Suppressor macrophage treated with lipopolysaccharide for 1 hour (primary cell): ENCODE data around the gene COG5.
"Not testable (repeated sequence)": the region's sequence is repeated elsewhere in the genome, so short reads cannot be mapped to it uniquely, and the experiment has no call there.

Source experiments
- DNase-seq, 3 donors: peaks; one replicate each; pipeline ENCODE4 v3.0.0-alpha.2; 2020 to 2022

COG5 gene

DNA sequence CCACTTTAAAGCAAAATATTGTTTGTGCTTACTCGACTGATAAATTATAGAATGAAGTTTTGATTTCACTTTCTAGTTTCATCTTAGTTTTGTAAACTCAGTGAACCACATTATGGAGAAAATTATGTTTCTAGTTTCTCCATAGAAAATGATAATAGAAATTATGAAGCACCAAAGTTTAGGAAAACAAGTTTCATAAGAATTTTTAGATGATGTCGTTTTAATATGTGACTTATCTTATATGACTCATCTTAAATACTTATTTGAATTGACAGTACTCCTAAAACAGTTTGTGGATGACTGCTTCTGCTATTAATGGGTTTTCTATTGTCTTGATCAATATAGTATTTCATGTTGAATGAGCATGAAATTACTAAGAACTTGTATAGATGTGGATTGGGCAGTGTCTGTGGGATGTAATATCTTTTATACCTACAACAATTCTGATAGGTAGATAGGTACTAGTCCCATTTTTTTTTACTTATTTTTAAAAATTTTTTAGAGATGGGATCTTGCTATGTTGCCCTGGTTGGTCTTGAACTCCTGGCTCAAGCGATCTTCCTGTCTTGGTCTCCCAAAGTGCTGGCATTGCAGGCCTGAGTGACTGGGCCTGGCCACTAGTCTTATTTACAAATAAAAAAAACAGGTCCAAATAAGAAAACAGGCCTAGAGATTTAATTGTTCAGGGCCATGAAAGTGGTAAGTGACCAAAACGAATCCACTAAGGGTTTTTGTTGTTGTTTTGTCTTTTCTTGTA lies 391.3 kb downstream of the COG5 start:
- peak in 2 of 3 donors; percentile 37 to 72 for DNase-seq

DNA sequence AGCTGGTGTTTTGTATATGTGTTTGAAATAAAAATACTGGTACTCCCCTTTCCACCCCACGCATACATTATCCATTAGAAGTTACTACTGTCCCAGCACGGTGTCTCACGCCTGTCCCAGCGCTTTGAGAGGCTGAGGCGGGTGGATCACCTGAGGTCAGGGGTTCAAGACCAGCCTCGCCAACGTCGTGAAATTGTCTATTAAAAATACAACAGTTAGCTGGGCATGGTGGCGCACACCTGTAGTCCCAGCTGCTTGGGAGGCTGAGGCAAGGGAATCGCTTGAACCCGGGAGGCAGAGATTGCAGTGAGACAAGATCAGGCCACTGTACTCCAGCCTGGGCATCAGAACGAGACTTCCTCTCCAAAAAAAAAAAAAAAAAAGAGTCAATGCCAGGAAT lies 392.2 kb downstream of the COG5 start:
- DNase-seq: no peak

DNA sequence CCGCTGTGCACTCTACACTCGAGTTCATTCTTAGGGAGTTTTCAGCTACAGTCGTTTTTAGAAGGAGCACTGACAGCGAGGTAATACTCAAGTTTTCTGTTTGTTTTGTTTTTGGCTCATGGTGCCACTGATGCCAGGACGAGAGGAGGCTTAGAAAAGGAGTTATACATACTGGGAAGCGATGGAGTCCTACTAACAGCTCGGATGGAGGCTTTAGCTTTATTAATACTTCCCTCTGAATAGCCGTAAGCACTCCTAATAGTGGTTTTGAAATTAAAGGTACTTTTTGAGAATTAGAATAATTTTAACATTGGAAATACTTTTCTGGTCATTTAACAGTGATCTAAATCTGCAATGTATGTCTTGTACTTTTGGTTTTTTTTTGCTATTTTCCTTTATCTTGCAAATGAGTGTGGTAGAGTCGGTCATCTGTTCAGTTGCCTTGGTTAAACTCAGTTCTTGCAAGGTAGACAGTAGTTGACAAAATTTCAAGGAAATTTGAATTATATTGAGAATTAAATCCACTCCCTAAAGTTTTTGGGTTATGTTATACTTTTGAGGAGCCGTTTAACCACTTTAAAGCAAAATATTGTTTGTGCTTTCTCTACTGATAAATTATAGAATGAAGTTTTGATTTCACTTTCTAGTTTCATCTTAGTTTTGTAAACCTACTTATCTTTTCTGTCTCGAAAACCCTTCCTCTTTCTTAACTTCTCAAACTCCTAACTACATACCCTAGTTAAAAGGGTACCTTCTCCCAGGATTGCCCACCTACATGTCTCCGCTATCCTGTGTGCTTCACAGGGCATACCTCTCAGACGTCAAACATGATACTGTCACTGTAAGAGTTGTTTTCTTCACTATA lies 393.4 kb downstream of the COG5 start:
- DNase-seq: peak; percentile 9 to 52 (median 21)

DNA sequence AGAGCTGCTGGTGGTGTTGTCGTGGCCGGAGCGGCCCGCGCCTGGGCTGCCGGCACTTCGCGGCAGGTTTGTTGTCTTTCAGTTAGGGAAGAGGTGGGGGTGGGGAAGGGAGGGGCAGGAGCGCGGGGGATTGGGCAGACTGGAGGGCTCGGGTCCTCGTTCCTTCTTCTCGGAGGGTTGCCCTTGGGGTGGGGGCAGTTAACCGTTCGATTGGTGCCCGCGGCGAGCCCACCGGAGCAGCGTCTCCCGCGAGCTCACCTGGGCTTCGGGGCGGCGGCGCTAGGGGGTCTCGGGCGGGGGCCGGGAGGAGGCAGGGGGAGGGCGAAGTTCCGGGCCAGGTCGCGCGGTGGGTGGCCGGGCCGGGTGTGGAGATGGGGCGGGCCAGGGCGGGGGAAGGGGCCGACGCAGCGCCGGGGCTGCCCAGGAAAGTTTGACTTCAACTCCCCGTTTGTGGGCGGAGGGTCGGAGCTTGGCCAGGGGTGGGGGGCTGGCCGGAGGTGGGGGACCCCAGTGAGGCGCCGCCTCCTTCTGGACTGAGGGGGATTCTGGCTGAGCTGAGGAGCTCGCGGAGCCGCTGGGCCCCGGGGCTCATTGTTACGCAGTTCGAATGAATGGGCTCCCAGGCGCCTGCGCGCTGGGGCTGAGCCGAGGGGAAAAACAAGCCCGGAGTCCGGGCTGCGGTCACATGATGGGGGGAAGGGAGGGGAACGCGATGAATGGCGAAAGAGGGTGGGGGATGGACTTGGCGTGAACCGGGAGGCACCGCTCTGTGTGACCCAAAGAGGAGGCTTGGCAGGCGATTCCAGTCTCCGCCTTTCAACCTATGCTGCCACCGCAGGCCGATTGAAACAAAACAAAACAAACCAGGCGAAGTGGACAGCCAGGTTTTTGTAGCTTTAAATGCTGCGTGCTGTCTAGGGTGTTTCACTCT lies 394.3 kb downstream of the COG5 start:
- peak; percentile 96 to 99 (median 98) for DNase-seq

DNA sequence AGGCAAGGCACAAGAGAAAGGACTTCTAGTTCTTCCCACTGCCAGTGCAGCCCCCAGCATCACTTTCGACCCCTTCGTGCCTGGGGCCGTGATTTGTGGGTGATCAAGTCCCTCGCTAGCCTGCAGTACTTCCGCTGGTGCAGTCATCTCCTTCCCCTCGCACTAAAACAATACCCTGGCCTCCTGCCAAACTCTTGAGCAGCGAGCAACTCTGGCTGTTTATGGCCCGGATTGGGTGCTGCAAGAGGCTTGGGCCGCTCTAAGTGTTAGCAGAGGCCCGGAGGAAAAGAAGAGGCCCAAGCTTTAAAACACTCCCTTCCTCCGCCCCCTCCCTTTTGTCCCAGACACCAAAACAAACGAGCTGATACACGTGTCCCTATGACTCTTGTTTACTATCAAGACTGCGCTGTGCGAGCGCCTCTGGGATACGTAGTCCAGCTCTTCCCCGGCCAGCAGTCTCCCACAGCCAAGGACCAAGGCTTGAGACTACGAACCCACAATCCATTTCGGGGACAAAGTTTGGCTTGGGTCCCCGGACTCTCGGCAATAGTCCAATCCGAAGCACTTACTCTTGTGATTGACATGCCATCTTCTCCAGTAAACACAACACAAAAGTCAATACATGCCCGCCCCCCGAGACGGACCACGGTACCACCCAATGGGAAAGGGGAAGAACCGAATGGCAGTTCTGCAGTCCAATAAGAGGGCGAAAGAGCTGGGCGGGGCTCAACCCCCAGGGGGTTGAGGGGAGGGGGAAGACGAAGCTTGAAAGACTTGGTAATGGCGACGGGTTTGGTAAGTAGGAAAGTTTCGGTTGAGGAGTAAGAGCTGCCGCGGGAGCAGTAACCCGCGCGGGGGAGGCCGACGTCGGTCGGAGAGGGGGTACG lies 395.2 kb downstream of the COG5 start, which contains the start of gene HBP1:
Gene HBP1, plus strand, starts transcription at position 771 of the 887 bp plus-strand sequence. CDS start 10,891 bp downstream, outside the sequence.
- DNase-seq: peak; percentile 98 to 100 (median 99)

DNA sequence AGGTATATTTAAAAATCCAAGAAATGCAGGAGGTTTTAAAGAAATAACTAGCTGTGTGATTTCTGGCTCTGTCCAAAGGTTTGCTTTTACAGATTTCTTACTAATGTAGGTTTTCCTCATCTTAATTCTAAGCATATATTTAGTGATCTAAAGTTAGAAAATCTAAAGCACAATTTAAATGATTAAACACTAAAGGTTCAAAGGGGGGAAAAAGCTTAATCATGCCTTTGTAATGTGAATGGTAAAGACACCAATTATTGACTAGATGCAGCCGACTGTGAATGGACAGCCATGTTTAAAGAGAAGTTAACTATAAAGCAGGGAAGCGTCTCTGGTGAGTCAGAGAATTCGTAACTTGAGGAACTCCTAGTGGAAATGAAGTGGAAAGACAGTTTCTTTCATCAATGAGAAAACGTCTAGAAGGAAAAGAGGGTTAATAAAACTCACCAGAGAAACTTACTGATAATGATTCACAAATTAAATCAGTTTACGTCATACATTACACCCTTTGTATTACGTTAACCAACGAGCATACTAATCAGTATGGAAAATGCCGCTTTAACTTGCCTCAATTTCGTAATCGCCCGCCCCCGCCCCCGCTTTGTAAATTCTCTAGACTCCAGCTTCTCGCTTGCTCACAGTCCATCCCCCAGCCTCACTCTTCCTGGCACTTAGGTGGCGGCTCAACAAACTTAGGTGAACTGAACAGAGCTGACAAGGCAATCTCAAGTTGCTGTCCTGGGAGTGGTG lies 396.1 kb downstream of the COG5 start:
- peak; percentile 94 to 97 (median 96) for DNase-seq

DNA sequence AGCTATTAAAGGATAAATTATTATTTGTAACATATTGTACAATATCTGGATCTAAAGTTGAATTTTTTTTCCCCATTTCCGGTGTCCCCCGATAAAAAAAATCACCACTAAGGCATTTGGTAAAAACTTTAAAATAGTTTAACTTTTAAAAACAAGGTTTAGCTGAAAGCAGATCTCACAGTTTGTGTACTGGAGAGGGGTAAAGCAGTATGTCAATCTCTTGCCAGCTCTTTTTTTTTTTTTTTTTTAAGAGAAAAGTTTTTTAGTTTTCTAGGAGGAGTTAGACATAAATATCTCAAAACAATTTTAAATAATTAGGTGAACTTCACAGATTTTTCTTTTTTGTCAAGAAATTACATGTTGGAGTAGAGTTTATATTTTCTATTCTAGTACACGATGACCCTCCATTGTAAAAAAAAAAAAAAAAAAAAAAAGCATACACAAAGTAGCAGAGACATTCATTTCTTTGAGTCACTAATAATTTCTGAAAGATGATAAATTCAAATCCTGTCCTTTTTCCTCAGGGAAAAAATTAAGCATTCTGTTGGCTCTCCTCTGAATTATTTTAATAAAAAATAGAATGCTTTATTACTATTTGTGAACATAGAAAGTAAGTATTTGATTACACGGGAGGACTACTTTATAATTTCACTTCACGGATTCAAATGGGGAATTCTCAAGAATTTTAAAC lies 396.8 kb downstream of the COG5 start:
- peak in 1 of 3 donors; percentile 10 for DNase-seq

DNA sequence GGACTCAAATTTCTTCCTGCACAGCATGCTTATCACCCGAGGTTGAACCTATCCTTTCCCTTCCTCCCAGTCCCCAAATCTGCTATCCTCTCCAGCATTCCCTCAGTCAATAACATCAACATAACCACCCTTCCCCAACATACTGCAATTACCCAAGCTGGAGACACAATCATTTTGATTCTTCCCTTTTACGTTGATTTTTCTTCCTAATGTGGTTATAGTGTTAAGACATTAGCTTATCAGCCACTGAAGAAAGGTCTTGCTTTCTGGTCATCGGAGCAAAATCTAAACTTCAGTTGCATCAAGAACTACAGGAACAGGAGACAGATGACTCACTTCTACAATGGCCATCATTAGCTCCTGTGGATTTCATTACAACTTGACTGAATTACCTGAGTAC lies 398.4 kb downstream of the COG5 start:
- no peak for DNase-seq

DNA sequence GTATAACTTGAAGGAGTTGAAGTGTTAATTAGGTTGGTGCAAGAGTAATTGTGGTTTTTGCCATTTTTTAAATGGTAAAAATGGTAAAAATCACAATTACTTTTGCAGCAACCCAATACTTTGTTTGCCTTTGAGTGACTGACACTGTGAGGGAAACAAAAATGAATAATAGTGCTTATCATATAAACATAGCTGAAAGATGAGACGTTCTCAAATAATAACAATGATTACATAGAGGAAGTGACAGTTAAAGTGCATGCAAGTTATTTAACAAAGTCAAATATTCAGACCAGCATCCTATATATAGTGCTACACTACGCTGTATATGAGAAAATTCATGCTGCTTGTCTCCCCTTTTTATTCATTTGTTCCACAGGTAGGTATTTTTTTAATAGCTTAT lies 399.6 kb downstream of the COG5 start:
- DNase-seq: no peak

DNA sequence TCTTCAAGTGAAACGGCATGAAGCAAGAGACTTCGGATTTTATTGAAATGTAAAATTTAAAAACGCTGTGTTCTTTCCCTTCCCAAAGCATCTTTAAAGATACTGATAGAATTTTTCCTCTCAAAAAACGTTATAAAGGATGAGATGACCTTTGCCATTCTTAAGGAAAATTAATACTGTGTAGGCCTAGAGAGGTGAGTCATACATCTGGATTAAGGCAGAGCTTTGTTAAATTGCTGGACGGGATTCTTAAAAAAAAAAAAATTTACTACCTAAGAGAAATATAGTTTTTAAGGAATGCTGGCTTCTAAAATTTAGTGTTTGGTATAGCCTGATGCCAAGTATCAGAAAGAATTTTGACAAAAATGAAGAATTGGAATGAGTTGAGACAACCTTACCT lies 401.2 kb downstream of the COG5 start:
- DNase-seq: no peak

DNA sequence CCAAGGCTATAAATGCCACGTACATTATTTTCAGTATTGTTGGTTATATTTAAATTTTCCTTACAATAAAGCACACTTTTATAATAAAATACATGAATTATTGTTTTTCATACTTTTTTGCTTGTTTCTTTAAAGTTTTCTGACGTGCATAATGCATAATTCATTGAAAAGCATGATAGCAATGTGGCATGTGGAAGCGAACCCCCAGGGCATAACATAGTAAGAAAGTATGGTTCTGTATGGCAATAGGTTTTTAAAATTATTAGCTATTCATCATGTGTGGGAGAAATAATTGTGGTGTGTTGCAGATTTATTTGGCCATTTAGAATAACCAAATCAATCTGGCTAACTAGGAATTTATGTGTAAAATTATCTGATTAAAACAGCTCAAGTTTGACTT lies 402.3 kb downstream of the COG5 start:
- DNase-seq: no peak

DNA sequence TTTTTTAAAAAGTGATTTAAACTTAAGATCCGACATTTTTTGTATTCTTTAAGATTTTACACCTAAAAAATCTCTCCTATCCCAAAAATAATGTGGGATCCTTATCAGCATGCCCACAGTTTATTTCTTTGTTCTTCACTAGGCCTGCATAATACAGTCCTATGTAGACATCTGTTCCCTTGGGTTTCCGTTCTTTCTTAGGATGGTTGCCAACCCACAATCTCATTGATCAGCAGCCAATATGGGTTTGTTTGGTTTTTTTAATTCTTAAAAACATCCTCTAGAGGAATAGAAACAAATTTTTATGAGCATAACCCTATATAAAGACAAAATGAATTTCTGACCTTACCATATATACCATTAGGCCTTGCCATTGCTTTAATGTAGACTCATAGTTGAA lies 403.3 kb downstream of the COG5 start:
- no peak for DNase-seq

DNA sequence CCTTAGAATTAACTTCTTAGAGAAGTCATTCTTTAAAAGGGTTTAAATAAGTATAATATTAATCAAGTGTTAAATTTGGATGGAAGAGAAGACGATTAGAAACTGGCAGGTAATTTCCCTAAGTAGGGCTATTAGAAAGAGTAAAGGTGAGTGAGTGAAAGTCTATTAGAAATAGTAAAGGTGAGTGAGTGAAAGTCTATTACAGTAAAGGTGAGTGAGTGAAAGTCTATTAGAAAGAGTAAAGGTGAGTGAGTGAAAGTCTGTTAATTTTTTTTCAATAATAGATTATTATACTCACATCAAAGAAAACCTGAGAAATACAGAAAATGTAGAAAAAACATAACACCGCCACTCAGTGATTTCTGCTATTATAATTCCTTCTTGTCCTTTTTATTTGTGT lies 405.7 kb downstream of the COG5 start:
- DNase-seq: no peak

DNA sequence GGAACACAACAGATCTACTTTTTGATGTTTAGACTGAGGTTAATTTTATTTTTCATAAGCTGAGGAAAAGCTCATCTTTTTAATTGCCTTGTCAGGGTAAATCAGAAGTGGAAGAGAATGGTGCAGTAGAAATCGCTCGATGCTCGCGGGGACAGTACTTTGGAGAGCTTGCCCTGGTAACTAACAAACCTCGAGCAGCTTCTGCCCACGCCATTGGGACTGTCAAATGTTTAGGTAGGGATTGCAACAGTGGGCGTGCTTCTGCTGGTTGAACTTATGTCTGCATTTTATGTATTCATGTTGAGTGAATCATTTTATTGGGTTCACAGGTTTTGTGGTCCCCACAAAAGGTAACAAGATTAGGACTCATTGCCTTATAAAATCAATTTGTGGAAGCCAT lies 406.6 kb downstream of the COG5 start:
- no peak for DNase-seq

DNA sequence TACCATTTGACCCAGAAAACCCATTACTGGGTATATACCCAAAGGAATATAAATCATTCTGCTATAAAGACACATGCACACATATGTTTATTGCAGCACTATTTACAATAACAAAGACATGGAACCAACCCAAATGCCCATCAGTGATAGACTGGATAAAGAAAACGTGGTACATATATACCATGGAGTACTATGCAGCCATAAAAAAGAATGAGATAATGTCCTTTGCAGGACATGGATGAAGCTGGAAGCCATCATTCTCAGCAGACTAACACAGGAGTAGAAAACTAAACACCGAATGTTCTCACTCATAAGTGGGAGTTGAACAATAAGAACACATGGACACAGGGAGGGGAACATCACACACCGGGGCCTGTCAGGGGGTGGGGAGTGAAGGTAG lies 408.0 kb downstream of the COG5 start:
- DNase-seq: not testable (repeated sequence)

DNA sequence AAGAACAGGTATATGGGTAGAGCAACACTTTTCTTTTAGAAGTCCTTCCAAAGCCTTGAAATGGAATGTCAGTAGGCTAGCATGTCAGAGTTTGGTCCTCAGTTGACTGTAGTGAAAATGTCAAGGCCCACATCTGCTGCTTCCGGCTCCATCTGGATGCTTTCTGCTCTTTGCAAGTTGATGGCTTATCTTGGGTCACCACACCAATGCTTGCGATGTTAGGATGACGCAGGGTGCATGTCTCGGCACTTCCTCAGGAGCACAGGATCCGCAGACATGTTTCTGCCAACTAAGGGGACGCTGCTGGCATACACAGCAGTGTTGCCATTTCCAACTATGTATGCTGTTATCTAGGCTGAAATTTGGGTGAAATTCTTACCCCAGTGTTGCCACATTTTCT lies 408.9 kb downstream of the COG5 start:
- no peak for DNase-seq

DNA sequence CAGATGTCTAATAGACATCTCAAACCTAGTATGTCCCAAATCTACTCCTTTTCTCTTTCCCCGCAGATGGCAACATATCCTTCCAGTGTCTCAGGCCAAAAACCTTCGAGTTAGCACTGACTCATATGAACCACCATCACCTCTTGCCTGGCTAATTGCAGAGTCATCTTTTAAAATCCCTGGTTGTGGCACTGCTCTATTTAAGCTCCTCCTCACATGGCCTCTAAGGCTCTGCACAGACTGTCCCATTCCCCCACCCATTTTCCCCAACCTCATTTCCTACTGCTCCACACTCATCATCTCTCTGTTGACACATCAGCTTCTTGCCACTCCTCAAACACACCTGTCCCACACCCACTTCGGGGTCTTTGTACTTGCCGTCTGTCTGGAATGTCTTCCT lies 411.7 kb downstream of the COG5 start:
- no peak for DNase-seq
